Measurements from ENCODE around the gene NSF.
"Not testable (repeated sequence)": the region's sequence is repeated elsewhere in the genome, so short reads cannot be mapped to it uniquely, and the experiment has no call there.

GRCh38 chr17:46692196-46692595, 101.7 kb downstream of the NSF start:
- not testable (repeated sequence) for TF ChIP-seq POLR2A (IDR thresholded peaks at IDR 0.05)
- TF ChIP-seq, protein P1, sequence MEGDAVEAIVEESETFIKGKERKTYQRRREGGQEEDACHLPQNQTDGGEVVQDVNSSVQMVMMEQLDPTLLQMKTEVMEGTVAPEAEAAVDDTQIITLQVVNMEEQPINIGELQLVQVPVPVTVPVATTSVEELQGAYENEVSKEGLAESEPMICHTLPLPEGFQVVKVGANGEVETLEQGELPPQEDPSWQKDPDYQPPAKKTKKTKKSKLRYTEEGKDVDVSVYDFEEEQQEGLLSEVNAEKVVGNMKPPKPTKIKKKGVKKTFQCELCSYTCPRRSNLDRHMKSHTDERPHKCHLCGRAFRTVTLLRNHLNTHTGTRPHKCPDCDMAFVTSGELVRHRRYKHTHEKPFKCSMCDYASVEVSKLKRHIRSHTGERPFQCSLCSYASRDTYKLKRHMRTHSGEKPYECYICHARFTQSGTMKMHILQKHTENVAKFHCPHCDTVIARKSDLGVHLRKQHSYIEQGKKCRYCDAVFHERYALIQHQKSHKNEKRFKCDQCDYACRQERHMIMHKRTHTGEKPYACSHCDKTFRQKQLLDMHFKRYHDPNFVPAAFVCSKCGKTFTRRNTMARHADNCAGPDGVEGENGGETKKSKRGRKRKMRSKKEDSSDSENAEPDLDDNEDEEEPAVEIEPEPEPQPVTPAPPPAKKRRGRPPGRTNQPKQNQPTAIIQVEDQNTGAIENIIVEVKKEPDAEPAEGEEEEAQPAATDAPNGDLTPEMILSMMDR (IDR thresholded peaks at IDR 0.05): not testable (repeated sequence)
